GM12801 (cell line): Measurements from ENCODE around the gene TSPO2.

Experiments
- TF ChIP-seq, protein P1 (sequence below): IDR thresholded peaks from one replicate; pipeline ENCODE4 v1.5.1; 2011; ENCODE audit warnings: control low read depth; ENCODE audit not compliant: insufficient read length; ENCODE audit errors: extremely low read depth

TSPO2 gene

DNA sequence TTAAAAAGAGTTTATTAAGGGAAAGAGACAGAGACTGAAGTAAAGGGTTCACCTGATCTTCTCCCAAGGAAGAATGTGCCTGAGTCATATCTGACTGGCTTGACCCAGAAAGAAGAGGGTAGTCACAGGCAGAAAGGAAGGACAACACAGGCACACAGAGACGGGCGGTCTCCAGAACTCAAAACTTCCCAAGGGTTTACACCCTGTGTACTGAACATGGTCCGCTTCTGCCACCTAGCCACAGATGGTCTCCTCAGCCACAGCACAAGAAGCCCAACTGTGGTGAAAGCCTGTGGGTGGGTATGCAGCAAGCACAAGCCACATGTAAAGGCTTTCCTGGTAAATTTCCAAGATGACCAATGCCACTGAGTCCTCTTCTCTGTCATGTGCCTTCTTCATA is 20.4 kb upstream of the TSPO2 start:
- TF ChIP-seq, protein P1, sequence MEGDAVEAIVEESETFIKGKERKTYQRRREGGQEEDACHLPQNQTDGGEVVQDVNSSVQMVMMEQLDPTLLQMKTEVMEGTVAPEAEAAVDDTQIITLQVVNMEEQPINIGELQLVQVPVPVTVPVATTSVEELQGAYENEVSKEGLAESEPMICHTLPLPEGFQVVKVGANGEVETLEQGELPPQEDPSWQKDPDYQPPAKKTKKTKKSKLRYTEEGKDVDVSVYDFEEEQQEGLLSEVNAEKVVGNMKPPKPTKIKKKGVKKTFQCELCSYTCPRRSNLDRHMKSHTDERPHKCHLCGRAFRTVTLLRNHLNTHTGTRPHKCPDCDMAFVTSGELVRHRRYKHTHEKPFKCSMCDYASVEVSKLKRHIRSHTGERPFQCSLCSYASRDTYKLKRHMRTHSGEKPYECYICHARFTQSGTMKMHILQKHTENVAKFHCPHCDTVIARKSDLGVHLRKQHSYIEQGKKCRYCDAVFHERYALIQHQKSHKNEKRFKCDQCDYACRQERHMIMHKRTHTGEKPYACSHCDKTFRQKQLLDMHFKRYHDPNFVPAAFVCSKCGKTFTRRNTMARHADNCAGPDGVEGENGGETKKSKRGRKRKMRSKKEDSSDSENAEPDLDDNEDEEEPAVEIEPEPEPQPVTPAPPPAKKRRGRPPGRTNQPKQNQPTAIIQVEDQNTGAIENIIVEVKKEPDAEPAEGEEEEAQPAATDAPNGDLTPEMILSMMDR: no peak

GRCh38 chr6:41022294-41022693 is 20.0 kb upstream of the TSPO2 start:
- TF ChIP-seq, protein P1: no peak

GRCh38 chr6:41023114-41023513 is 19.2 kb upstream of the TSPO2 start:
- TF ChIP-seq, protein P1: no peak

- TF ChIP-seq, protein P1: no peak
Measured at GRCh38 chr6:41025966-41026530, 16.2 kb upstream of the TSPO2 start.

DNA sequence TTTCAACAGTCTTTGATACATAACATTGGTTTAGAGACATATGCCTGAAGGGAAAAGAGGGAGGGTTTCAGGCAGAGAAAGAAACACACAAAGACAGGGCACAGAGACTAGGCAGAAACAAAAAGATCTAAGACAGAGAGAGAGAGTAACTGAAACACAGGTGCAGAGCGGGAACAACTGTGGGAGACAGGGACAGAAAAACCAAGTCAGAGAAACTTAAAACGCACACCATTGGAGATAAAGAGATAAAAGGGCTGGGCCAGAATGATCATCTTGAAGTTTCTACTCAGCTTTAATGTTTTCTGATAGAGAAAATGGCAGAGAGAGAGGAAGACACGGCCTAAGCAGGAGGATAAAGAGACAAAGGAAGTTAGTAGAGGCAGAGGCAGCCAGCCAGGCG is 15.0 kb upstream of the TSPO2 start:
- TF ChIP-seq, protein P1: no peak

- TF ChIP-seq, protein P1: no peak
Measured at GRCh38 chr6:41027799-41028560, 14.3 kb upstream of the TSPO2 start.

DNA sequence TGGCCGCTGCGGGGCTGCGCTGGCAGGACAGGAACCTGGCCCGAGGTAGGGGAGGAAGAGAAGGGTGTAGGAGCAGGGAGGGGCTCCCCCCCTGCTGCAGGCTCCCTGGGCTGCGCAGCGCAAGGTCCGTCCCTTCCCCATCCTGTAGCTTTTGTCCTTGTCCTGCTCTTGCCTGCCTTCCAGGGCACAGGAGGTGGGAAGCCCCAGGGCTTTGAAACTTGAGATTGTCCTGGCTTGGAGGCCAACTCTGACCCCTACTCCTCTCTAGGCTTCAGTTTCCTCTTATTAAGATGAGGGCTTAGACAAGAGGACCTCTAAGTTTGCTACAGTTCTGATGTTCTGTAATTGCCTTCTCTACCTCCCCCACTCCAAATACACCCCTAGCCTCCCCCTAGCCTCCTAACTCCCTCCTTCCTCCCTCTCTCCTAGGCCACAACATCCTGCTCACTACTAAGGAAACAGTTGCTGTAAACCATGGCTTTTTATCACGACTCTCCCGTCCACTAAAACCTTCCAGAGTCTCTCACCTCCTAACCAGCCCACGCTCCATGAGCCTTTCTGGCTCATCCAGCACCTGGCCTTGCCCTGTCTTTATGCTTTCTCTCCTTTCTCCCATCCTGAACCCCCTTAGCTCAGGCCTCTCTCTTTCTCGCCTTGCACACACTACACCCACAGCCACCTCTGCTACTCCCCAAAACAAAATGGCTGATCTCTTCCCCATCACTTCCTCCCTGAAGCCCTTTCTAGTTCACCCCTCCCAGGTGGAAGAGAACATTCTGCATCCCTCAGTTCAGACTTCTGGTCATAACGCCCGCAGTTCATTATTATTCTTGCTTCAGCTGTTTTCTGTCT is 13.5 kb upstream of the TSPO2 start:
- TF ChIP-seq, protein P1: no peak
